ENCODE data around the gene P3H1.

- TF ChIP-seq MAX (IDR thresholded peaks at IDR 0.05; ENCODE audit: low read depth, low read length) (no peak), CTCF (IDR thresholded peaks at IDR 0.05; ENCODE audit: low read depth, low read length) (no peak)
Observed at GRCh38 chr1:42732126-42732680, 34.6 kb downstream of the P3H1 start.

Data from NB4 (cell line).